HG02571 (cell line): ENCODE results near the gene RAB14.
"Not testable (repeated sequence)": the region's sequence is repeated elsewhere in the genome, so short reads cannot be mapped to it uniquely, and the experiment has no call there.

Source experiments
- ATAC-seq: cut with Tn5 transposase; IDR thresholded peaks from one replicate; pipeline ENCODE4 v1.9.1; 2021; ENCODE audit warnings: mild to moderate bottlenecking, moderate library complexity; ENCODE audit not compliant: unreplicated experiment

RAB14 gene

GRCh38 chr9:121169094-121169601, 32.5 kb downstream of the RAB14 start:
- no peak for ATAC-seq

- no peak for ATAC-seq
Measured at GRCh38 chr9:121168052-121168451, 33.6 kb downstream of the RAB14 start.

- ATAC-seq: no peak
Measured at GRCh38 chr9:121160025-121160424, 41.6 kb downstream of the RAB14 start.

GRCh38 chr9:121157939-121158338, 43.7 kb downstream of the RAB14 start:
- ATAC-seq: no peak

GRCh38 chr9:121156263-121156731, 45.4 kb downstream of the RAB14 start:
- peak; percentile 65 for ATAC-seq

GRCh38 chr9:121154782-121155181, 46.9 kb downstream of the RAB14 start:
- ATAC-seq: no peak

GRCh38 chr9:121153642-121154041, 48.0 kb downstream of the RAB14 start:
- ATAC-seq: no peak

- no peak for ATAC-seq
Measured at GRCh38 chr9:121150188-121150587, 51.5 kb downstream of the RAB14 start.

- no peak for ATAC-seq
Measured at GRCh38 chr9:121144482-121144881, 57.2 kb downstream of the RAB14 start.

GRCh38 chr9:121143771-121144170, 57.9 kb downstream of the RAB14 start:
- no peak for ATAC-seq

GRCh38 chr9:121141706-121142105, 60.0 kb downstream of the RAB14 start:
- ATAC-seq: no peak

GRCh38 chr9:121141306-121141705, 60.4 kb downstream of the RAB14 start:
- ATAC-seq: no peak

- ATAC-seq: no peak
Measured at GRCh38 chr9:121140162-121140561, 61.5 kb downstream of the RAB14 start.

- ATAC-seq: no peak
Measured at GRCh38 chr9:121138973-121139372, 62.7 kb downstream of the RAB14 start.

GRCh38 chr9:121138561-121138960, 63.1 kb downstream of the RAB14 start:
- no peak for ATAC-seq

- ATAC-seq: no peak
Measured at GRCh38 chr9:121135642-121136041, 66.0 kb downstream of the RAB14 start.

GRCh38 chr9:121133104-121133816, 68.4 kb downstream of the RAB14 start:
- no peak for ATAC-seq

GRCh38 chr9:121129384-121129783, 72.3 kb downstream of the RAB14 start:
- ATAC-seq: not testable (repeated sequence)
